HepG2 (cell line): ENCODE measurements around the gene KLRC4. TPM values are rescaled to one million over a fixed set of nuclear protein-coding genes. Genes with fewer than 3 reads are reported as not detected.

Source experiments
- AGO2 ChIP-seq: fragments of 200-400 bp; formaldehyde crosslinking; optimal IDR thresholded peaks from 2 replicates; pipeline ENCODE3; 2017; ENCODE audit warnings: mild to moderate bottlenecking, low read depth, low read length, moderate library complexity
- ATRX ChIP-seq: sonication (generic); formaldehyde crosslinking; IDR thresholded peaks from 2 replicates; pipeline ENCODE4 v1.4.0; 2020; ENCODE audit warnings: missing genetic modification reagents, borderline replicate concordance
- KAT7 ChIP-seq: IDR thresholded peaks from 2 replicates; pipeline ENCODE4 v1.6.1; 2018; ENCODE audit warnings: borderline replicate concordance, missing compliant biosample characterization
- MXD4 ChIP-seq: IDR thresholded peaks from 2 replicates; pipeline ENCODE4 v1.6.1; 2016; ENCODE audit warnings: mild to moderate bottlenecking, missing biosample characterization, missing genetic modification reagents
- MYC ChIP-seq: sonication (generic); formaldehyde crosslinking; IDR thresholded peaks from 2 replicates; pipeline ENCODE4 v1.9.0; 2021; ENCODE audit warnings: missing genetic modification reagents, borderline replicate concordance
- NCOA5 ChIP-seq: sonication (generic); formaldehyde crosslinking; IDR thresholded peaks from 2 replicates; pipeline ENCODE4 v1.4.0; 2020; ENCODE audit warnings: missing genetic modification reagents
- NR2F1 ChIP-seq, 2 experiments: fragments of 450-650 bp in 1 of 2; formaldehyde crosslinking in 1 of 2; IDR thresholded peaks; 2 replicates each; pipeline versions ENCODE4 v1.5.0 to v1.6.1; 2016 to 2020; ENCODE audit warnings: mild to moderate bottlenecking in 1 of 2, missing compliant biosample characterization in 1 of 2, missing genetic modification reagents in 1 of 2, moderate library complexity in 1 of 2
- SOX5 ChIP-seq: IDR thresholded peaks from 2 replicates; pipeline ENCODE4 v1.6.1; 2016; ENCODE audit warnings: borderline replicate concordance
- TOPORS ChIP-seq: sonication (generic); formaldehyde crosslinking; IDR thresholded peaks from 2 replicates; pipeline ENCODE4 v1.8.0; 2023; ENCODE audit warnings: mild to moderate bottlenecking, missing genetic modification reagents
- TRAFD1 ChIP-seq: sonication (generic); formaldehyde crosslinking; IDR thresholded peaks from 2 replicates; pipeline ENCODE4 v1.5.1; 2020; ENCODE audit warnings: missing genetic modification reagents, mild to moderate bottlenecking, borderline replicate concordance
- XBP1 ChIP-seq: sonication (generic); formaldehyde crosslinking; IDR thresholded peaks from 2 replicates; pipeline ENCODE4 v1.5.0; 2020; ENCODE audit warnings: missing genetic modification reagents
- ZBTB14 ChIP-seq: sonication (generic); formaldehyde crosslinking; IDR thresholded peaks from 2 replicates; pipeline ENCODE4 v1.4.0; 2020; ENCODE audit warnings: missing genetic modification reagents
- ZNF256 ChIP-seq: sonication (generic); formaldehyde crosslinking; conservative IDR thresholded peaks from 2 replicates; pipeline ENCODE4 v1.4.0; 2020; ENCODE audit warnings: missing genetic modification reagents
- ZNF589 ChIP-seq: sonication (generic); formaldehyde crosslinking; conservative IDR thresholded peaks from 2 replicates; pipeline ENCODE4 v1.8.0; 2022; ENCODE audit warnings: mild to moderate bottlenecking, moderate library complexity, missing genetic modification reagents
- ZNF777 ChIP-seq: sonication (generic); formaldehyde crosslinking; IDR thresholded peaks from 2 replicates; pipeline ENCODE4 v1.4.0; 2020; ENCODE audit warnings: missing genetic modification reagents
- polyA plus RNA-seq, 8 experiments: library from polyadenylated mRNA; depleted of rRNA in 3 of 8; stranded (reverse) in 7 of 8; unstranded in 1 of 8; fragments of >200 nt; fragmentation: Illumina TruSeq in 4 of 8; extraction: Trizol in 4 of 8; gene quantifications; 2 replicates each; pipeline versions ENCODE4 v1.2.1 to v1.2.3, GENCODE V29; 2011 to 2016; ENCODE audit warnings: low read depth in 4 of 8, missing spikeins in 1 of 8, mixed read lengths in 1 of 8; ENCODE audit not compliant: insufficient read depth in 1 of 8
- total RNA-seq, 5 experiments: library from RNA; depleted of rRNA; stranded (reverse); fragments of >200 nt; fragmentation: Illumina TruSeq; extraction: Trizol; gene quantifications; 2 replicates each; pipeline ENCODE4 v1.2.3, GENCODE V29; 2016; ENCODE audit warnings: low read depth in 1 of 5
- TF ChIP-seq, protein P1 (sequence below): sonication (generic); formaldehyde crosslinking; IDR thresholded peaks from 2 replicates; pipeline ENCODE4 v1.8.0; 2022; ENCODE audit warnings: missing genetic modification reagents, mild to moderate bottlenecking, moderate library complexity, borderline replicate concordance
- TF ChIP-seq, protein P2 (sequence below): IDR thresholded peaks from 2 replicates; pipeline ENCODE4 v1.6.1; 2016; ENCODE audit warnings: missing compliant biosample characterization, missing genetic modification reagents, borderline replicate concordance
- TF ChIP-seq, protein P3 (sequence below): sonication (generic); formaldehyde crosslinking; IDR thresholded peaks from 2 replicates; pipeline ENCODE4 v1.4.0; 2020; ENCODE audit warnings: missing genetic modification reagents
- TF ChIP-seq, protein P4 (sequence below): sonication (generic); formaldehyde crosslinking; IDR thresholded peaks from 2 replicates; pipeline ENCODE4 v1.4.0; 2020; ENCODE audit warnings: missing genetic modification reagents

The KLRC4 gene
- total and polyA plus RNA-seq, 2 of the 13 experiments (the other 11 are each of a cell fraction or from before 2014, with no cell fraction given) = 0.09 TPM; not detected in 1

DNA sequence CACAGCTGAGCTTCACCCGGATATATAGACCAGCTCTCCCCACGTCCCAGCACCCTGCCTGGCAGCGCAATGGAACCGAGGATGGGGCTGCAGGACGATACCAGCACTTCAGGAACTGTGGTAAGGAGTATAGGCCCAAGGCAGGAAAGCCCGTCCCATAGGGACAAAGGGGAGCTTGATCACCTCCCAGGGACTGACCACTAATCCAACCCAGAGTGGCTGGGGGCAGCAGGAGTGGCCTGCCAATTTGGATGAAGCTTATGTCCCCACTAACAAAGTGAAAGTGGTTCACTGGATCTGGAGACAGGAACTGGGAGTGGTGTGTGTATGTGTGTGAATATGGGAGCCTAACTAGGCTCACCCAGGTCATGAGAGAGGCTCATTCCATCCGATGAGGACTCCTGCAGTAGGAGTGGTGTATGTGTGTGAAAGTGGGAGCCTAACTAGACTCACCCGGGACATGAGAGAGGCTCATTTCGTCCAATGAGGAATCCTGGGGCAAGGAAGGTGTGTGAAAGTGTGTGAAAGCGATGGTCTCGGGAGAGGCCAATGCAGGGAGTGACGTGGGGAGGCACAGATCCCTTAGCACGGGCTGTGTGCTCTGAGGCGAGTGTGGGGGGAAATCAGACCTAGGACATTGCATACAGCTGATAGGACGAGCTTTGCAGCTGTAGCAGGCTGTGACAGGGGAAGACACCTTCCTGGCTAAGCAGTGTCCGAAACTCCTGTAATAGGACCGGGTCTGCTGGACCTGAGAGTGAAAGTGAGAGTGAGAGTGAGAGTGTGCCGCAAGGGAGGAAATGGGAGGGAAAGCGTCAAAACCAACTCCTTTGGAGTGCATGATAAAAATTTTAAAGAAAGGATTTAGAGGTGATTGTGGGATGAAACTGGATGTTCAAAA lies 45.4 kb downstream of the KLRC4 start (continued):
- TF ChIP-seq TOPORS (CRISPR knock-in tag) (no peak), MYC (CRISPR knock-in tag) (no peak), KAT7 (CRISPR knock-in tag) (peak; percentile 67), TRAFD1 (no peak), ZNF589 (CRISPR knock-in tag) (no peak), XBP1 (CRISPR knock-in tag) (no peak), NCOA5 (CRISPR knock-in tag) (no peak), ATRX (CRISPR knock-in tag) (no peak; the same call in 1 of the 2 replicates), ZBTB14 (CRISPR knock-in tag) (no peak), MXD4 (CRISPR knock-in tag) (0 out of 2 replicates have a peak, but pooled peaks have one; percentile 33), AGO2 (no peak), ZNF256 (CRISPR knock-in tag) (peak; percentile 59; the same call in 1 of the 2 replicates), NR2F1 (CRISPR knock-in tag; IDR thresholded peaks at IDR 0.05) (no peak), SOX5 (CRISPR knock-in tag) (no peak), ZNF777 (no peak)
- TF ChIP-seq, protein P1, sequence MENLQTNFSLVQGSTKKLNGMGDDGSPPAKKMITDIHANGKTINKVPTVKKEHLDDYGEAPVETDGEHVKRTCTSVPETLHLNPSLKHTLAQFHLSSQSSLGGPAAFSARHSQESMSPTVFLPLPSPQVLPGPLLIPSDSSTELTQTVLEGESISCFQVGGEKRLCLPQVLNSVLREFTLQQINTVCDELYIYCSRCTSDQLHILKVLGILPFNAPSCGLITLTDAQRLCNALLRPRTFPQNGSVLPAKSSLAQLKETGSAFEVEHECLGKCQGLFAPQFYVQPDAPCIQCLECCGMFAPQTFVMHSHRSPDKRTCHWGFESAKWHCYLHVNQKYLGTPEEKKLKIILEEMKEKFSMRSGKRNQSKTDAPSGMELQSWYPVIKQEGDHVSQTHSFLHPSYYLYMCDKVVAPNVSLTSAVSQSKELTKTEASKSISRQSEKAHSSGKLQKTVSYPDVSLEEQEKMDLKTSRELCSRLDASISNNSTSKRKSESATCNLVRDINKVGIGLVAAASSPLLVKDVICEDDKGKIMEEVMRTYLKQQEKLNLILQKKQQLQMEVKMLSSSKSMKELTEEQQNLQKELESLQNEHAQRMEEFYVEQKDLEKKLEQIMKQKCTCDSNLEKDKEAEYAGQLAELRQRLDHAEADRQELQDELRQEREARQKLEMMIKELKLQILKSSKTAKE = no peak
- TF ChIP-seq, protein P2, sequence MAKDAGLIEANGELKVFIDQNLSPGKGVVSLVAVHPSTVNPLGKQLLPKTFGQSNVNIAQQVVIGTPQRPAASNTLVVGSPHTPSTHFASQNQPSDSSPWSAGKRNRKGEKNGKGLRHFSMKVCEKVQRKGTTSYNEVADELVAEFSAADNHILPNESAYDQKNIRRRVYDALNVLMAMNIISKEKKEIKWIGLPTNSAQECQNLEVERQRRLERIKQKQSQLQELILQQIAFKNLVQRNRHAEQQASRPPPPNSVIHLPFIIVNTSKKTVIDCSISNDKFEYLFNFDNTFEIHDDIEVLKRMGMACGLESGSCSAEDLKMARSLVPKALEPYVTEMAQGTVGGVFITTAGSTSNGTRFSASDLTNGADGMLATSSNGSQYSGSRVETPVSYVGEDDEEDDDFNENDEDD (CRISPR knock-in tag) = 0 out of 2 replicates have a peak, but pooled peaks have one; percentile 12
- TF ChIP-seq, protein P3, sequence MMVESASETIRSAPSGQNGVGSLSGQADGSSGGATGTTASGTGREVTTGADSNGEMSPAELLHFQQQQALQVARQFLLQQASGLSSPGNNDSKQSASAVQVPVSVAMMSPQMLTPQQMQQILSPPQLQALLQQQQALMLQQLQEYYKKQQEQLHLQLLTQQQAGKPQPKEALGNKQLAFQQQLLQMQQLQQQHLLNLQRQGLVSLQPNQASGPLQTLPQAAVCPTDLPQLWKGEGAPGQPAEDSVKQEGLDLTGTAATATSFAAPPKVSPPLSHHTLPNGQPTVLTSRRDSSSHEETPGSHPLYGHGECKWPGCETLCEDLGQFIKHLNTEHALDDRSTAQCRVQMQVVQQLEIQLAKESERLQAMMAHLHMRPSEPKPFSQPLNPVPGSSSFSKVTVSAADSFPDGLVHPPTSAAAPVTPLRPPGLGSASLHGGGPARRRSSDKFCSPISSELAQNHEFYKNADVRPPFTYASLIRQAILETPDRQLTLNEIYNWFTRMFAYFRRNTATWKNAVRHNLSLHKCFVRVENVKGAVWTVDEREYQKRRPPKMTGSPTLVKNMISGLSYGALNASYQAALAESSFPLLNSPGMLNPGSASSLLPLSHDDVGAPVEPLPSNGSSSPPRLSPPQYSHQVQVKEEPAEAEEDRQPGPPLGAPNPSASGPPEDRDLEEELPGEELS (CRISPR knock-in tag) = no peak
- TF ChIP-seq, protein P4, sequence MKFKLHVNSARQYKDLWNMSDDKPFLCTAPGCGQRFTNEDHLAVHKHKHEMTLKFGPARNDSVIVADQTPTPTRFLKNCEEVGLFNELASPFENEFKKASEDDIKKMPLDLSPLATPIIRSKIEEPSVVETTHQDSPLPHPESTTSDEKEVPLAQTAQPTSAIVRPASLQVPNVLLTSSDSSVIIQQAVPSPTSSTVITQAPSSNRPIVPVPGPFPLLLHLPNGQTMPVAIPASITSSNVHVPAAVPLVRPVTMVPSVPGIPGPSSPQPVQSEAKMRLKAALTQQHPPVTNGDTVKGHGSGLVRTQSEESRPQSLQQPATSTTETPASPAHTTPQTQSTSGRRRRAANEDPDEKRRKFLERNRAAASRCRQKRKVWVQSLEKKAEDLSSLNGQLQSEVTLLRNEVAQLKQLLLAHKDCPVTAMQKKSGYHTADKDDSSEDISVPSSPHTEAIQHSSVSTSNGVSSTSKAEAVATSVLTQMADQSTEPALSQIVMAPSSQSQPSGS (CRISPR knock-in tag) = no peak
